ENCODE results near the gene ANGPTL7.
"Not testable (repeated sequence)": the region's sequence is repeated elsewhere in the genome, so short reads cannot be mapped to it uniquely, and the experiment has no call there.

ANGPTL7 gene

GRCh38 chr1:11158720-11159321 lies 30.3 kb upstream of the ANGPTL7 start:
- no peak overlapping the region for H3K4me3 ChIP-seq (ENCODE audit: low read depth, low read length)
- DNase-seq (ENCODE audit: low read depth) = no peak
- TF ChIP-seq MYC (IDR thresholded peaks at IDR 0.05; ENCODE audit: low read depth, low read length) (no peak), CTCF (IDR thresholded peaks at IDR 0.05; ENCODE audit: low read depth, low read length) (no peak), POLR2A (IDR thresholded peaks at IDR 0.05; ENCODE audit: extremely low read depth, insufficient read length) (no peak)
- TF ChIP-seq, protein P1, sequence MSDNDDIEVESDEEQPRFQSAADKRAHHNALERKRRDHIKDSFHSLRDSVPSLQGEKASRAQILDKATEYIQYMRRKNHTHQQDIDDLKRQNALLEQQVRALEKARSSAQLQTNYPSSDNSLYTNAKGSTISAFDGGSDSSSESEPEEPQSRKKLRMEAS (IDR thresholded peaks at IDR 0.05; ENCODE audit: low read depth, low read length) = no peak

DNA sequence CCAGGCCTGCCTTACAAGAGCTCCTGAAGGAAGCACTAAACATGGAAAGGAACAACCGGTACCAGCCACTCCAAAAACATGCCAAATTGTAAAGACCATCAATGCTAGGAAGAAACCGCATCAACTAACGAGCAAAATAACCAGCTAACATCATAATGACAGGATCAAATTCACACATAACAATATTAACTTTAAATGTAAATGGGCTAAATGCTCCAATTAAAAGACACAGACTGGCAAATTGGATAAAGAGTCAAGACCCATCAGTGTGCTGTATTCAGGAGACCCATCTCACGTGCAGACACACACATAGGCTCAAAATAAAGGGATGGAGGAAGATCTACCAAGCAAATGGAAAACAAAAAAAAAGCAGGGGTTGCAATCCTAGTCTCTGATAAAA lies 26.4 kb upstream of the ANGPTL7 start:
- H3K4me3 ChIP-seq (ENCODE audit: low read depth, low read length); DNase-seq (ENCODE audit: low read depth): not testable (repeated sequence)

DNA sequence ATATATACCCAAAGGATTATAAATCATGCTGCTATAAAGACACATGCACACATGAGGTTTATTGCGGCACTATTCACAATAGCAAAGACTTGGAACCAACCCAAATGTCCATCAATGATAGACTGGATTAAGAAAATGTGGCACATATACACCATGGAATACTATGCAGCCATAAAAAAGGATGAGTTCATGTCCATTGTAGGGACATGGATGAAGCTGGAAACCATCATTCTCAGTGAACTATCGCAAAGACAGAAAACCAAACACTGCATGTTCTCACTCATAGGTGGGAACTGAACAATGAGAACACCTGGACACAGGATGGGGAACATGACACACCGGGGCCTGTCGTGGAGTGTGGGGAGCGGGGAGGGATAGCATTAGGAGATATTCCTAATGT lies 22.4 kb upstream of the ANGPTL7 start:
- H3K4me3 ChIP-seq (ENCODE audit: low read depth, low read length); DNase-seq (ENCODE audit: low read depth): not testable (repeated sequence)

DNA sequence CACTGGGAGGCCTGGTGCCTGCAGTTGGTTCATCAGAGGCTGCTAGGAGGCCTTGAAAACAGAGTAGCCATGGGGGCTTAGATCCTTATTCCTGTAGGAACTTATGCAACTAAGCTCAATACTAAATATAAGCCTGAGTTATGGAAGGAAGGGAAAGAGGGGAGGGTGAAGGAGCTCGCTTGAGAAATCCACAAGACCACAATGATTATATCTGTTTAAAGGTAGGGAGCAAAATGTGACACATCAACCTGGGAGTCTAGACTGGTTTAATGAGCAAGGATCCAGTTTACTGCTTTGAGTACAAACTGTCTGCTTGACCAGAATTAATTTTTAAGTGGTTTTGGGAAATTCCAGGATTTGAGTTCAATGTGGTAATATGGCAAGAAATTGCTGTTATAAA lies 20.4 kb upstream of the ANGPTL7 start:
- DNase-seq (ENCODE audit: low read depth) = no peak
- TF ChIP-seq MYC (IDR thresholded peaks at IDR 0.05; ENCODE audit: low read depth, low read length) (no peak), CTCF (IDR thresholded peaks at IDR 0.05; ENCODE audit: low read depth, low read length) (no peak), POLR2A (IDR thresholded peaks at IDR 0.05; ENCODE audit: extremely low read depth, insufficient read length) (no peak)
- TF ChIP-seq, protein P1 (IDR thresholded peaks at IDR 0.05; ENCODE audit: low read depth, low read length) = no peak
- no peak overlapping the region for H3K4me3 ChIP-seq (ENCODE audit: low read depth, low read length)

DNA sequence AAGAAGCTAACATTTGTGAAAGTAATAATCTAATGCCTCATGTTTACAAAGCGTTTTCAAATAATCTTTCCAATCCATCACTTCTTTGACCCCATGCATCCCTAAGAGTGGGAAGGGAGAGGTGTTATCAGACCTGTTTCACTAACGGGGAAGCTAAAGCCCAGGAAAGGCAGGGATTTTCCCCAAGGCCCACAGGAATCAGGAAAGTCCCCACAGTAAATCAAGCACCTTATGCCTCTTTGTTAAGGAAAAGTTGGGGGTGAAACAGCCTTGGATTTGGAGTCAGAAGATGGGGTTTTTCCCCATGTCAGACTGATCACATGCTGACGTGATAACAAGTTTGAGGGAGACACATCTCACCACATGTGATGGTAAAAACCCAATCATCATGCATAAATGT lies 20.0 kb upstream of the ANGPTL7 start:
- H3K4me3 ChIP-seq (ENCODE audit: low read depth, low read length) = no peak overlapping the region
- TF ChIP-seq, protein P1 (IDR thresholded peaks at IDR 0.05; ENCODE audit: low read depth, low read length) = no peak
- no peak for TF ChIP-seq CTCF (IDR thresholded peaks at IDR 0.05; ENCODE audit: low read depth, low read length)
- TF ChIP-seq POLR2A (IDR thresholded peaks at IDR 0.05; ENCODE audit: extremely low read depth, insufficient read length) = no peak
- no peak for TF ChIP-seq MYC (IDR thresholded peaks at IDR 0.05; ENCODE audit: low read depth, low read length)
- DNase-seq (ENCODE audit: low read depth) = no peak

DNA sequence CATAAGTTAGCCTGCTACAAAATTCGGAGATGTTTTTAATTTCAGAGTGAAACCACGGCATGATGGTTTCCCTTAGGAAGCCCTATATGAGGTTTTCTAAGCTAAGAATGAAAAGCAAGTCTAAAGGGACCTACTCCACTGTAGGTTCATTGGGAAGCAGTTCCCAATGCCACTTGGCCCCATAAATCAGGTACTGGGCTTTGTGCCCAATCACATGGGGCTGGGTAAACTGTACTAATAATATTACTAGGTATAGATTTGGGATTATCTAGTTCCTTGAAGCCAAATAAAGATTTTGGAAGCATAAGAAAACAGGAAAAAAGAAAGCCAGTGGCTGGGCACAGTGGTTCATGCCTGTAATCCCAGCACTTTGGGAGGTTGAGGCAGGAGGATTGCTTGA lies 19.1 kb upstream of the ANGPTL7 start:
- TF ChIP-seq POLR2A (IDR thresholded peaks at IDR 0.05; ENCODE audit: extremely low read depth, insufficient read length) (no peak), MYC (IDR thresholded peaks at IDR 0.05; ENCODE audit: low read depth, low read length) (no peak), CTCF (IDR thresholded peaks at IDR 0.05; ENCODE audit: low read depth, low read length) (no peak)
- TF ChIP-seq, protein P1 (IDR thresholded peaks at IDR 0.05; ENCODE audit: low read depth, low read length) = no peak
- DNase-seq (ENCODE audit: low read depth) = no peak
- no peak overlapping the region for H3K4me3 ChIP-seq (ENCODE audit: low read depth, low read length)

DNA sequence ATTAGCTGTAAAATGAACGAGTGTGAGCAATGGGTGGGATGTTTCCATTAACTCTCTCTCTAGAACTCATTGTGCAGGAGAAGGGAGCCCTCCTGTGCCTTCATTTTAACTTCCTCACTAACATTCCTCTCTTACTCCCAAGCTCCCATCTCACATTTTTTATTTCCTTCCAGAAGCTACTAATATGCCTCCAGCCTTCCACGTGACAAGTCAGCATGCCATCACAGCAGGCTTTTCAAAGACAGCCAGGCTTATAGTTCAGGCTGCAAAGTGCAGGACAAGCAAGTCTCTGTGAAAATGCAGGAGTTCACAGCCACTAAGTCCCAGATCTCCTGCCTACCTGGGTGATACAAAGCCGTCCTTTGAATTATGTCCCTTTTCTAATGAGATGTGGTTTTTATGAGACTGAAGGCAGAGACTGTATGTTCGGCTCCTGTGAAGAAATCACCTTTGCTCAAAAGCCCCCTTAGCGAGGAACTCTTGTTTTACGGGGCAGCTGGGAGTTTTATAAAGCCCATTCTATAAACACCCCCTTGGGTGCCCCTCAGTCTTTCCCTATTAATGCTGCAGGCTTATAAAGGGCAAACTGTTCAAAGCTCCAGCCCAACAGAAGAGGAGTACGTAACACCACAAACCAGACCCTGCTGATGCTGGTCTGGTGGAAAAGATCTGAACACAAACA lies 14.8 kb upstream of the ANGPTL7 start:
- DNase-seq (ENCODE audit: low read depth) = no peak
- no peak overlapping the region for H3K4me3 ChIP-seq (ENCODE audit: low read depth, low read length)
- TF ChIP-seq POLR2A (IDR thresholded peaks at IDR 0.05; ENCODE audit: extremely low read depth, insufficient read length) (no peak), CTCF (IDR thresholded peaks at IDR 0.05; ENCODE audit: low read depth, low read length) (no peak), MYC (IDR thresholded peaks at IDR 0.05; ENCODE audit: low read depth, low read length) (no peak)
- TF ChIP-seq, protein P1 (IDR thresholded peaks at IDR 0.05; ENCODE audit: low read depth, low read length) = no peak

All from NB4 (cell line).